ENCODE results near the gene KRT79.

DNA sequence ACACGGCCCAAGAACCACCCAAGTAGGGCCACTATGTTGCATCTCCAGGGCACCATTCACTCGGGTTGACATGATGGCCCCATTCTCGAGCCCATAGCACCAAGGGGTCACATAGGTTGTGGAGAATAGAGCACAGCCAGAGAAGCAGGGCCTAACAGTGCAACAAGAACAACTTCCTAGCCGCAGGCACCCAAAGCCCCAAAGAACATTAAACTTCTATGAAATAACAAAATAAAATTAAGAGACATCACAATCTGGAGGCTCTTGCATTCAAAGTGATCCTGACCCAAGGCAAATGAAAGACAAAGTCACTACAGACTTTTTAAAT lies 22.1 kb downstream of the KRT79 start:
- TF ChIP-seq, protein P1, sequence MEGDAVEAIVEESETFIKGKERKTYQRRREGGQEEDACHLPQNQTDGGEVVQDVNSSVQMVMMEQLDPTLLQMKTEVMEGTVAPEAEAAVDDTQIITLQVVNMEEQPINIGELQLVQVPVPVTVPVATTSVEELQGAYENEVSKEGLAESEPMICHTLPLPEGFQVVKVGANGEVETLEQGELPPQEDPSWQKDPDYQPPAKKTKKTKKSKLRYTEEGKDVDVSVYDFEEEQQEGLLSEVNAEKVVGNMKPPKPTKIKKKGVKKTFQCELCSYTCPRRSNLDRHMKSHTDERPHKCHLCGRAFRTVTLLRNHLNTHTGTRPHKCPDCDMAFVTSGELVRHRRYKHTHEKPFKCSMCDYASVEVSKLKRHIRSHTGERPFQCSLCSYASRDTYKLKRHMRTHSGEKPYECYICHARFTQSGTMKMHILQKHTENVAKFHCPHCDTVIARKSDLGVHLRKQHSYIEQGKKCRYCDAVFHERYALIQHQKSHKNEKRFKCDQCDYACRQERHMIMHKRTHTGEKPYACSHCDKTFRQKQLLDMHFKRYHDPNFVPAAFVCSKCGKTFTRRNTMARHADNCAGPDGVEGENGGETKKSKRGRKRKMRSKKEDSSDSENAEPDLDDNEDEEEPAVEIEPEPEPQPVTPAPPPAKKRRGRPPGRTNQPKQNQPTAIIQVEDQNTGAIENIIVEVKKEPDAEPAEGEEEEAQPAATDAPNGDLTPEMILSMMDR (IDR thresholded peaks at IDR 0.05): no peak
- TF ChIP-seq POLR2AphosphoS5 (IDR thresholded peaks at IDR 0.05): no peak

Data from gastroesophageal sphincter (tissue), 3 donors.